Measurements from ENCODE around the gene MSRB1.

Gene MSRB1

GRCh38 chr16:1895949-1896675 is 46.9 kb downstream of the MSRB1 start:
- no peak for DNase-seq

- no peak for DNase-seq
Observed at GRCh38 chr16:1895068-1895467, 47.9 kb downstream of the MSRB1 start.

- DNase-seq: no peak
Observed at GRCh38 chr16:1890708-1891050, 52.3 kb downstream of the MSRB1 start.

GRCh38 chr16:1890024-1890707 is 52.8 kb downstream of the MSRB1 start:
- no peak for DNase-seq
